Lower lobe of right lung (tissue), 2 donors: ENCODE results near the gene FGF7. TPM values are rescaled to one million over a fixed set of nuclear protein-coding genes. Genes with fewer than 3 reads are reported as not detected.

ENCODE experiments used
- ATAC-seq, 2 donors: fragments of 200-7000 bp; cut with Tn5 transposase; one replicate each; pipeline ENCODE4 v1.9.1; 2020 to 2022; ENCODE audit warnings: mild to moderate bottlenecking in 2 of 2, moderate library complexity in 2 of 2
- DNase-seq: peaks from one replicate; pipeline ENCODE4 v3.0.0-alpha.2; 2020
- H3K27ac ChIP-seq: fragments of 200-600 bp; one replicate; pipeline ENCODE4 v1.8.0; 2022
- H3K27me3 ChIP-seq: fragments of 200-600 bp; one replicate; pipeline ENCODE4 v1.8.0; 2022; ENCODE audit warnings: low read depth
- H3K36me3 ChIP-seq: fragments of 200-600 bp; one replicate; pipeline ENCODE4 v1.8.0; 2022; ENCODE audit warnings: mild to moderate bottlenecking
- H3K4me1 ChIP-seq: fragments of 200-600 bp; one replicate; pipeline ENCODE4 v1.8.0; 2022
- H3K4me3 ChIP-seq: fragments of 200-600 bp; one replicate; pipeline ENCODE4 v1.8.0; 2022; ENCODE audit warnings: mild to moderate bottlenecking
- H3K9me3 ChIP-seq: fragments of 200-600 bp; one replicate; pipeline ENCODE4 v1.8.0; 2022
- CTCF ChIP-seq: fragments of 200-600 bp; IDR thresholded peaks from one replicate; pipeline ENCODE4 v1.8.0; 2022; ENCODE audit warnings: antibody characterized with exemption, mild to moderate bottlenecking
- intact Hi-C: fragments of 100-400 bp; cut with DNase I; formaldehyde crosslinking; loops from one replicate; pipeline ENCODE4 v1.11.0; 2022
- total RNA-seq: library from RNA; stranded (reverse); fragmentation: NEBNext Ultra II Directional; extraction: Animal tissue kit (Norgen Biotek cat#: 25700); gene quantifications from one replicate; pipeline ENCODE4 v1.2.1, GENCODE V29; 2021
- donor health status: DM: no; HTN: yes; CAD: no; lungs with severe emphysema.

The FGF7 gene
- total RNA-seq, 1 donor from 2014 or later = 24.2 TPM

GRCh38 chr15:49438962-49439631 is 16.1 kb downstream of the FGF7 start:
- Histone ChIP-seq H3K27ac (no peak overlapping the region), H3K27me3 (no peaks in the 10 kb centered on the region), H3K4me1 (peaks cover 15% of the 10 kb centered on the region), H3K4me3 (no peak overlapping the region), H3K9me3 (no peaks in the 10 kb centered on the region), H3K36me3 (no peaks in the 10 kb centered on the region)
- DNase-seq = peak; percentile 65
- ATAC-seq = peak; percentile 93 to 94
- intact Hi-C loops = no loop called here
- no peak for TF ChIP-seq CTCF

- Histone ChIP-seq H3K4me3 (no peak overlapping the region), H3K27me3 (no peaks in the 10 kb centered on the region), H3K36me3 (no peaks in the 10 kb centered on the region), H3K9me3 (no peaks in the 10 kb centered on the region), H3K27ac (no peak overlapping the region), H3K4me1 (peaks cover 15% of the 10 kb centered on the region)
- TF ChIP-seq CTCF = no peak
- DNase-seq (no peak), ATAC-seq (no peak)
- intact Hi-C loops = no loop called here
These were observed 16.8 kb downstream of the FGF7 start for GRCh38 chr15:49439678-49440395.

GRCh38 chr15:49441356-49441755 is 18.3 kb downstream of the FGF7 start:
- Histone ChIP-seq H3K27me3 (no peaks in the 10 kb centered on the region), H3K4me3 (no peak overlapping the region), H3K27ac (no peak overlapping the region), H3K9me3 (no peaks in the 10 kb centered on the region), H3K36me3 (no peaks in the 10 kb centered on the region), H3K4me1 (peaks cover 15% of the 10 kb centered on the region)
- intact Hi-C loops = no loop called here
- no peak for ATAC-seq
- TF ChIP-seq CTCF = no peak
- no peak for DNase-seq

GRCh38 chr15:49441816-49442215 is 18.8 kb downstream of the FGF7 start:
- TF ChIP-seq CTCF = no peak
- Histone ChIP-seq H3K4me3 (no peak overlapping the region), H3K36me3 (no peaks in the 10 kb centered on the region), H3K27ac (no peak overlapping the region), H3K9me3 (no peaks in the 10 kb centered on the region), H3K27me3 (no peaks in the 10 kb centered on the region), H3K4me1 (peaks cover 15% of the 10 kb centered on the region)
- DNase-seq (no peak), ATAC-seq (no peak)
- intact Hi-C loops = no loop called here

- no peak for TF ChIP-seq CTCF
- DNase-seq (no peak), ATAC-seq (no peak)
- intact Hi-C loops = no loop called here
- H3K27me3 ChIP-seq = no peaks in the 10 kb centered on the region
- no peak overlapping the region for H3K27ac ChIP-seq
- no peak overlapping the region for H3K4me3 ChIP-seq
- H3K36me3 ChIP-seq = no peaks in the 10 kb centered on the region
- no peaks in the 10 kb centered on the region for H3K9me3 ChIP-seq
- no peaks in the 10 kb centered on the region for H3K4me1 ChIP-seq
These were observed 29.6 kb downstream of the FGF7 start for GRCh38 chr15:49452595-49452994.
